Ammon's horn (tissue), 1 donor: ENCODE measurements around the gene RALGAPA1.
"Not testable (repeated sequence)": the region's sequence is repeated elsewhere in the genome, so short reads cannot be mapped to it uniquely, and the experiment has no call there.

Source experiments
- DNase-seq: peaks from one replicate; pipeline ENCODE4 v3.0.0-alpha.2; 2016; ENCODE audit warnings: low spot score

The RALGAPA1 gene

GRCh38 chr14:35621996-35622395, 187.1 kb downstream of the RALGAPA1 start:
- DNase-seq: not testable (repeated sequence)

- DNase-seq: not testable (repeated sequence)
Observed at GRCh38 chr14:35619998-35620397, 189.1 kb downstream of the RALGAPA1 start.

GRCh38 chr14:35619461-35619860, 189.6 kb downstream of the RALGAPA1 start:
- not testable (repeated sequence) for DNase-seq

GRCh38 chr14:35617500-35617899, 191.6 kb downstream of the RALGAPA1 start:
- no peak for DNase-seq

GRCh38 chr14:35607380-35607779, 201.7 kb downstream of the RALGAPA1 start:
- DNase-seq: no peak

GRCh38 chr14:35600253-35600652, 208.8 kb downstream of the RALGAPA1 start:
- DNase-seq: no peak

- DNase-seq: no peak
Observed at GRCh38 chr14:35594616-35595015, 214.5 kb downstream of the RALGAPA1 start.

GRCh38 chr14:35587373-35587772, 221.7 kb downstream of the RALGAPA1 start:
- DNase-seq: not testable (repeated sequence)

- DNase-seq: no peak
Observed at GRCh38 chr14:35578639-35579038, 230.5 kb downstream of the RALGAPA1 start.

- no peak for DNase-seq
Observed at GRCh38 chr14:35578135-35578534, 231.0 kb downstream of the RALGAPA1 start.

GRCh38 chr14:35576856-35577255, 232.2 kb downstream of the RALGAPA1 start:
- DNase-seq: no peak

GRCh38 chr14:35576260-35576659, 232.8 kb downstream of the RALGAPA1 start:
- DNase-seq: no peak

GRCh38 chr14:35573911-35574310, 235.2 kb downstream of the RALGAPA1 start:
- DNase-seq: no peak

- no peak for DNase-seq
Observed at GRCh38 chr14:35571598-35571997, 237.5 kb downstream of the RALGAPA1 start.

GRCh38 chr14:35565871-35566464, 243.1 kb downstream of the RALGAPA1 start:
- no peak for DNase-seq

GRCh38 chr14:35558680-35559079, 250.4 kb downstream of the RALGAPA1 start:
- peak; percentile 69 for DNase-seq

GRCh38 chr14:35557221-35557747, 251.8 kb downstream of the RALGAPA1 start:
- no peak for DNase-seq

GRCh38 chr14:35556548-35556947, 252.5 kb downstream of the RALGAPA1 start:
- no peak for DNase-seq

- no peak for DNase-seq
Observed at GRCh38 chr14:35553808-35554207, 255.3 kb downstream of the RALGAPA1 start.

- DNase-seq: no peak
Observed at GRCh38 chr14:35551081-35551480, 258.0 kb downstream of the RALGAPA1 start.

GRCh38 chr14:35549551-35549950, 259.5 kb downstream of the RALGAPA1 start:
- DNase-seq: no peak

GRCh38 chr14:35543006-35543405, 266.1 kb downstream of the RALGAPA1 start:
- DNase-seq: no peak

- DNase-seq: no peak
Observed at GRCh38 chr14:35539969-35540368, 269.1 kb downstream of the RALGAPA1 start.

- DNase-seq: no peak
Observed at GRCh38 chr14:35535483-35536112, 273.5 kb downstream of the RALGAPA1 start.
